H1 (cell line): ENCODE data around the gene SYCE3. TPM values are rescaled to one million over a fixed set of nuclear protein-coding genes. Genes with fewer than 3 reads are reported as not detected.

Source experiments
- CTCF ChIA-PET: fragments of 300-600 bp; sonication (Branson Sonifier 250); formaldehyde crosslinking; loops from one replicate; lab custom pipeline; 2021; ENCODE audit not compliant: partially characterized antibody; lab: Charles Lee
- POLR2A ChIA-PET: fragments of 300-600 bp; sonication (Branson Sonifier 250); formaldehyde crosslinking; loops from one replicate; lab custom pipeline; 2021; ENCODE audit warnings: inconsistent platforms; ENCODE audit not compliant: partially characterized antibody; lab: Charles Lee
- DNase-seq, 2 experiments: peaks; one replicate each; pipeline versions ENCODE4 v3.0.0 to v3.0.0-alpha.2; 2010 to 2022; ENCODE audit warnings: low spot score in 2 of 2, low read depth in 1 of 2, mixed read lengths in 1 of 2
- FAIRE-seq: peaks from 2 replicates; lab custom pipeline; 2011; peaks lifted over from hg19 to GRCh38; lab: Jason Lieb, UNC
- H2AFZ ChIP-seq: 2 replicates; pipeline ENCODE4 v1.8.1; 2012; ENCODE audit warnings: low read length, inconsistent platforms
- H2AK5ac ChIP-seq: 2 replicates; pipeline ENCODE4 v1.6.1; 2013; ENCODE audit warnings: low read depth, low read length
- H2BK120ac ChIP-seq: replicated peaks from 2 replicates; pipeline ENCODE3; 2013; ENCODE audit warnings: low read depth, low read length, inconsistent platforms
- H2BK12ac ChIP-seq: 2 replicates; pipeline ENCODE4 v1.6.1; 2013; ENCODE audit warnings: low read depth, low read length
- H2BK15ac ChIP-seq: 2 replicates; pipeline ENCODE4 v1.6.1; 2013; ENCODE audit warnings: low read length
- H2BK20ac ChIP-seq: 2 replicates; pipeline ENCODE4 v1.6.1; 2013; ENCODE audit warnings: low read length
- H2BK5ac ChIP-seq: 2 replicates; pipeline ENCODE4 v1.6.1; 2013; ENCODE audit warnings: low read depth, low read length
- H3K14ac ChIP-seq: 2 replicates; pipeline ENCODE4 v1.6.1; 2013; ENCODE audit warnings: inconsistent platforms; ENCODE audit not compliant: insufficient read length
- H3K18ac ChIP-seq: 2 replicates; pipeline ENCODE4 v1.6.1; 2013; ENCODE audit warnings: low read length; ENCODE audit errors: extremely low read depth
- H3K23ac ChIP-seq: 2 replicates; pipeline ENCODE4 v1.6.1; 2013; ENCODE audit warnings: inconsistent platforms; ENCODE audit not compliant: insufficient read length
- H3K23me2 ChIP-seq: 2 replicates; pipeline ENCODE4 v1.6.1; 2013; ENCODE audit warnings: low read depth, low read length
- H3K27ac ChIP-seq: 2 replicates; pipeline ENCODE4 v1.6.1; 2011; ENCODE audit warnings: low read depth, low read length, inconsistent platforms
- H3K27me3 ChIP-seq, 4 experiments: replicated peaks in 1 of 4; 1 replicate in 1 of 4; 2 replicates in 3 of 4; pipeline versions ENCODE4 v1.6.1 to v1.8.1; 2011 to 2013; ENCODE audit warnings: low read length in 3 of 4, mild to moderate bottlenecking in 3 of 4, inconsistent platforms in 2 of 4, mixed read lengths in 2 of 4, moderate library complexity in 1 of 4; ENCODE audit not compliant: control insufficient read depth in 3 of 4, insufficient read depth in 3 of 4; ENCODE audit errors: extremely low read depth in 1 of 4
- H3K36me3 ChIP-seq, 4 experiments: 2 replicates each; pipeline versions ENCODE4 v1.6.1 to v1.8.1; 2011 to 2013; ENCODE audit warnings: mild to moderate bottlenecking in 4 of 4, low read length in 3 of 4, moderate library complexity in 2 of 4, control low read depth in 1 of 4, inconsistent platforms in 1 of 4; ENCODE audit not compliant: insufficient read depth in 4 of 4, control insufficient read depth in 2 of 4
- H3K4ac ChIP-seq: replicated peaks from 2 replicates; pipeline ENCODE3; 2013; ENCODE audit warnings: low read length, low read depth, mixed read lengths, inconsistent platforms; ENCODE audit not compliant: insufficient read length
- H3K4me1 ChIP-seq, 4 experiments: replicated peaks in 1 of 4; 1 replicate in 1 of 4; 2 replicates in 3 of 4; pipeline versions ENCODE4 v1.6.1 to v1.8.1; 2011 to 2013; ENCODE audit warnings: low read length in 3 of 4, inconsistent platforms in 2 of 4, mixed read lengths in 1 of 4; ENCODE audit not compliant: insufficient read depth in 4 of 4, control insufficient read depth in 3 of 4
- H3K4me2 ChIP-seq, 2 experiments: 2 replicates each; pipeline versions ENCODE4 v1.6.1 to v1.8.1; 2011 to 2013; ENCODE audit warnings: low read depth in 2 of 2, low read length in 2 of 2, control low read depth in 1 of 2, inconsistent platforms in 1 of 2, mild to moderate bottlenecking in 1 of 2; ENCODE audit not compliant: insufficient read depth in 1 of 2
- H3K4me3 ChIP-seq, 4 experiments: fragments of 200-600, 300-600 bp in 1 of 4; sonication (generic), shearing (Covaris generic), sonication (Bioruptor Twin) in 1 of 4; 2 replicates each; pipeline versions ENCODE4 v1.5.1 to v1.8.1; 2011 to 2016; ENCODE audit warnings: low read length in 4 of 4, low read depth in 3 of 4, control low read depth in 2 of 4, inconsistent platforms in 2 of 4, mild to moderate bottlenecking in 2 of 4, mixed read lengths in 1 of 4, moderate library complexity in 1 of 4; ENCODE audit not compliant: insufficient read depth in 2 of 4; ENCODE audit errors: extremely low read depth in 1 of 4
- H3K56ac ChIP-seq: replicated peaks from 2 replicates; pipeline ENCODE3; 2013; ENCODE audit warnings: low read depth, mild to moderate bottlenecking, mixed read lengths, low read length, inconsistent platforms; ENCODE audit not compliant: insufficient read length
- H3K79me1 ChIP-seq: 2 replicates; pipeline ENCODE4 v1.6.1; 2013; ENCODE audit warnings: low read depth, low read length, control low read depth
- H3K79me2 ChIP-seq, 2 experiments: 2 replicates each; pipeline versions ENCODE4 v1.6.1 to v1.8.1; 2012 to 2013; ENCODE audit warnings: low read length in 2 of 2, mild to moderate bottlenecking in 2 of 2, inconsistent platforms in 1 of 2; ENCODE audit not compliant: insufficient read depth in 2 of 2, control insufficient read depth in 1 of 2
- H3K9ac ChIP-seq, 4 experiments: replicated peaks in 1 of 4; 1 replicate in 1 of 4; 2 replicates in 3 of 4; pipeline versions ENCODE4 v1.6.1 to v1.8.1; 2011 to 2013; ENCODE audit warnings: low read depth in 3 of 4, low read length in 3 of 4, control low read depth in 2 of 4, mild to moderate bottlenecking in 2 of 4, moderate library complexity in 2 of 4, inconsistent platforms in 1 of 4; ENCODE audit errors: extremely low read depth in 1 of 4
- H3K9me3 ChIP-seq, 2 experiments: 2 replicates each; pipeline versions ENCODE4 v1.6.1 to v1.8.1; 2012 to 2013; ENCODE audit warnings: mild to moderate bottlenecking in 2 of 2, moderate library complexity in 2 of 2, control low read depth in 1 of 2, inconsistent platforms in 1 of 2, low read depth in 1 of 2, low read length in 1 of 2, mixed read lengths in 1 of 2; ENCODE audit not compliant: insufficient read depth in 2 of 2
- H4K20me1 ChIP-seq, 2 experiments: replicated peaks in 1 of 2; 2 replicates each; pipeline versions ENCODE3 to v1.8.1; 2011 to 2013; ENCODE audit warnings: inconsistent platforms in 2 of 2, low read length in 2 of 2, mild to moderate bottlenecking in 1 of 2; ENCODE audit not compliant: insufficient read depth in 2 of 2, control insufficient read depth in 1 of 2
- H4K5ac ChIP-seq: 2 replicates; pipeline ENCODE4 v1.6.1; 2013; ENCODE audit warnings: low read length, low read depth, mixed read lengths, inconsistent platforms; ENCODE audit not compliant: insufficient read length
- H4K8ac ChIP-seq: 2 replicates; pipeline ENCODE4 v1.8.0; 2013; ENCODE audit warnings: mild to moderate bottlenecking, moderate library complexity, low read length, inconsistent platforms; ENCODE audit not compliant: insufficient read depth; ENCODE audit errors: extremely low read depth
- H4K91ac ChIP-seq: replicated peaks from 2 replicates; pipeline ENCODE3; 2013; ENCODE audit warnings: low read length, mixed read lengths, inconsistent platforms; ENCODE audit not compliant: insufficient read length
- BACH1 ChIP-seq: IDR thresholded peaks from 2 replicates; pipeline ENCODE4 v1.6.1; 2012; ENCODE audit warnings: low read length, improper control_type of control experiment
- JUND ChIP-seq: IDR thresholded peaks from 2 replicates; pipeline ENCODE4 v1.6.1; 2011; ENCODE audit warnings: mild to moderate bottlenecking, improper control_type of control experiment, low read length
- WGBS, 2 experiments: shearing (Covaris generic) in 1 of 2; methylation state at CpG; one replicate each; pipeline versions ENCODE4 v1.1.6 to v1.1.7; 2013 to 2015; ENCODE audit warnings: low lambda C conversion rate in 2 of 2, mixed read lengths in 2 of 2, inconsistent platforms in 1 of 2, low coverage in 1 of 2, missing lambda C conversion rate in 1 of 2; ENCODE audit not compliant: insufficient replicate concordance in 2 of 2, insufficient coverage in 1 of 2, insufficient read length in 1 of 2; ENCODE audit errors: extremely low coverage in 1 of 2, missing lambda C conversion rate in 1 of 2; 5-methylcytosine and 5-hydroxymethylcytosine counted together
- polyA plus RNA-seq, 7 experiments: library from polyadenylated mRNA; depleted of rRNA in 3 of 7; stranded (reverse) in 5 of 7; unstranded in 2 of 7; fragments of >200 nt in 5 of 7; fragments of 200-250 nt in 2 of 7; gene quantifications; 1 replicate in 5 of 7; 2 replicates in 1 of 7; 4 replicates in 1 of 7; pipeline versions ENCODE4 v1.2.1 to v1.2.3, GENCODE V29; 2011 to 2013; ENCODE audit warnings: missing spikeins in 2 of 7, mixed read lengths in 2 of 7
- total RNA-seq: library from RNA; stranded (reverse); fragmentation: NEBNext Ultra II Directional; extraction: Animal tissue kit (Norgen Biotek cat#: 25700); gene quantifications from 2 replicates; pipeline ENCODE4 v1.2.1, GENCODE V29; 2021

Gene SYCE3
- total and polyA plus RNA-seq, 2 of the 8 experiments (the other 6 are each of a cell fraction or from before 2014, with no cell fraction given): 1.9 TPM; not detected in 1

DNA sequence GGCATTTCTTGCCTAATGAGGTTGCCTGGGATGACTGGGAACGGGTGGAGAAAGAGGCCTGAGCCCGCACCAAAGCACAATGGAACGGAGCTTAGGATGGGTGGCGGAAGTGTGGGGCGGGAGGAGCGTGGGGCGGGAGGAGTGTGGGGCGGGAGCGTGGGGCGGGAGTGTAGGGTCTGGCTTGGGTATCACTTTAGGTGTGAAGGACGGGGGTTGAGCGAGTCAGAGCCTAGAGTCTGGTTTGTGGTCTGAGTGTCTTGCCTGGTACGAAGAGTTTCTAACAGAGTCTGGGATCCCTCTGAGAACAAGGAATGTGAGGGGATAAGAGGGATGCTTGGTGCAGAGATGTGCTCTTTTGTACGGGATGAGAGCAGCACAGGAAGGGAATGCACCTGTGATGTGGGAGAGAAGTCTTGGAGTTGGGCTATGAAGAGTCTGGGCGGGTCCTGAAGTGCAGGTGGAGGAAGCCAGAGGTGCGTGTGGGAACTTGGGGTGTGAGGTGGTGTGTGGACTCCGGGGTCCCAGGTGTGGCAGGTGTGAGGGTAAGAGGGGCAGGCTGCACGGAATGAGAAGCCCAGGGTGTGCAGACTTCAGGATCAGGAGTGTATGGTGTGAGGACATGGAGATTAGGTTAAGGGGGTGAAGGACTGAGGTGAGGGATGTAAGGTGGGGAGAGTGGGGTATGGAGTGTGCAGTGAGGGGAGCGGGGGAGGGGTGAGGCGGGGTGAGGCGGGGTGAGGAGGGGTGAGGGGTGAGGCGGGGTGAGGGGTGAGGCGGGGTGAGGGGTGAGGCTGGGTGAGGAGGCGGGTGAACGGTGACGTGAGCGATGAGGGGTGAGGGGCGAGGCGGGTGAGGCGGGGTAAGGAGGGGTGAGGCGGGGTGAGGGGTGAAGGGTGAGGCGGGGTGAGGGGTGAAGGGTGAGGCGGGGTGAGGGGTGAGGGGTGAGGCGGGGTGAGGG, 1.0 kb downstream of the SYCE3 start:
- Histone ChIP-seq H2BK5ac (no peak overlapping the region), H3K4me3 (no peak overlapping the region), H3K9me3 (no peaks in the 10 kb centered on the region), H3K4me1 (peaks cover 0 to 3% (median 0%) of the 10 kb centered on the region in 4 experiments; a peak in 2 of 7 replicates), H2BK20ac (no peak overlapping the region), H3K23ac (no peak overlapping the region), H2AK5ac (no peak overlapping the region), H3K27ac (no peak overlapping the region), H3K9ac (no peak overlapping the region), H4K5ac (no peak overlapping the region), H4K91ac (no peak overlapping the region), H3K18ac (no peak overlapping the region; the same call in 1 of the 2 replicates), H3K27me3 (peaks cover 0 to 5% (median 3%) of the 10 kb centered on the region in 4 experiments; a peak in 5 of 7 replicates), H3K4ac (no peak overlapping the region), H3K56ac (no peak overlapping the region), H2AFZ (no peak overlapping the region), H2BK12ac (0 out of 2 replicates have a peak overlapping the region, but pooled peaks have one; percentile 19), H3K14ac (no peak overlapping the region), H4K8ac (no peak overlapping the region), H2BK15ac (peak overlapping the region; percentile 61; the same call in 1 of the 2 replicates), H2BK120ac (no peak overlapping the region), H3K23me2 (peaks cover 3% of the 10 kb centered on the region; the same call in 1 of the 2 replicates), H3K79me1 (no peaks in the 10 kb centered on the region), H3K36me3 (no peaks in the 10 kb centered on the region), H3K79me2 (no peaks in the 10 kb centered on the region), H4K20me1 (no peaks in the 10 kb centered on the region), H3K4me2 (no peak overlapping the region; a peak in 1 of 4 replicates)
- TF ChIP-seq BACH1 (no peak), JUND (no peak)
- FAIRE-seq (no peak), DNase-seq (no peak)
- CTCF ChIA-PET: interaction anchor here (0.6 to 1.6 kb wide), 2 partner anchors 24 to 59 kb away, joined by 3 read pairs; no protein-coding TSS in a partner anchor
- POLR2A ChIA-PET: no interaction called here
- 77% methylated on average over 9 of the region's 34 CpGs; no CpG with 5 or more reads in 1 of the 2 experiments for WGBS, 2 experiments
